A673 (cell line): ENCODE data around the gene BCL2L12. TPM values are rescaled to one million over a fixed set of nuclear protein-coding genes. Genes with fewer than 3 reads are reported as not detected.

Experiments used
- BruUV-seq: library from RNA; stranded (reverse); fragments of 400-500 nt; replicated peaks from 2 replicates; lab custom pipeline; 2021; lab: Mats Ljungman, UMichigan
- CTCF ChIA-PET: fragments of 300-600 bp; sonication (Branson Sonifier 250); formaldehyde crosslinking; loops from one replicate; lab custom pipeline; 2022; ENCODE audit warnings: antibody characterized with exemption; lab: Charles Lee
- POLR2A ChIA-PET: fragments of 300-600 bp; sonication (Branson Sonifier 250); formaldehyde crosslinking; loops from one replicate; lab custom pipeline; 2022; ENCODE audit warnings: antibody characterized with exemption; ENCODE audit not compliant: low non-redundant PET; lab: Charles Lee
- DNase-seq: peaks from one replicate; pipeline ENCODE4 v3.0.0-alpha.2; 2015; ENCODE audit warnings: low spot score
- H3K27ac ChIP-seq: fragments of 200-600 bp; sonication (generic); 2 replicates; pipeline ENCODE4 v1.5.1; 2016; ENCODE audit warnings: mixed run types, low read depth, mild to moderate bottlenecking, mixed read lengths, antibody characterized with exemption, low read length; ENCODE audit not compliant: poor library complexity, severe bottlenecking
- H3K27me3 ChIP-seq: fragments of 200-600 bp; sonication (generic); replicated peaks from 2 replicates; pipeline ENCODE4 v1.6.1; 2017; ENCODE audit warnings: mixed run types, low read depth, mild to moderate bottlenecking, mixed read lengths, antibody characterized with exemption, low read length; ENCODE audit not compliant: insufficient read depth, poor library complexity
- H3K36me3 ChIP-seq: fragments of 200-600 bp; sonication (generic); 2 replicates; pipeline ENCODE4 v1.6.1; 2016; ENCODE audit warnings: mixed run types, mild to moderate bottlenecking, mixed read lengths, antibody characterized with exemption, low read length; ENCODE audit not compliant: insufficient read depth, poor library complexity, severe bottlenecking
- H3K4me1 ChIP-seq: fragments of 200-600 bp; sonication (generic); 2 replicates; pipeline ENCODE4 v1.6.1; 2017; ENCODE audit warnings: mixed run types, mild to moderate bottlenecking, mixed read lengths, antibody characterized with exemption, low read length; ENCODE audit not compliant: insufficient read depth, poor library complexity, severe bottlenecking
- H3K4me3 ChIP-seq: fragments of 200-600 bp; sonication (generic); 2 replicates; pipeline ENCODE4 v1.5.1; 2016; ENCODE audit warnings: low read depth, mixed run types, mild to moderate bottlenecking, mixed read lengths, low read length; ENCODE audit not compliant: poor library complexity, severe bottlenecking
- H3K9me3 ChIP-seq: fragments of 200-600 bp; sonication (generic); 2 replicates; pipeline ENCODE4 v1.6.1; 2016; ENCODE audit warnings: mixed run types, low read depth, mild to moderate bottlenecking, mixed read lengths, antibody characterized with exemption, low read length; ENCODE audit not compliant: poor library complexity, severe bottlenecking
- EZH2 ChIP-seq: fragments of 200-600 bp; sonication (generic); IDR thresholded peaks from 2 replicates; pipeline ENCODE4 v1.6.1; 2017; ENCODE audit warnings: borderline replicate concordance, low read depth, mild to moderate bottlenecking, mixed read lengths, antibody characterized with exemption, low read length; ENCODE audit not compliant: poor library complexity, severe bottlenecking
- intact Hi-C: fragments of 100-400 bp; cut with micrococcal nuclease; formaldehyde crosslinking; loops from one replicate; pipeline ENCODE4 v1.10.0; 2022; ENCODE audit not compliant: unreplicated experiment
- total RNA-seq: library from RNA; stranded (reverse); gene quantifications from 2 replicates; pipeline ENCODE4 v1.2.3, GENCODE V29; 2021
- TF ChIP-seq, protein P1 (sequence below): fragments of 300-800, 200-600 bp; sonication (generic); conservative IDR thresholded peaks from 2 replicates; pipeline ENCODE4 v1.5.1; 2017; ENCODE audit warnings: low read depth, mild to moderate bottlenecking, antibody characterized with exemption, low read length, moderate library complexity, mixed read lengths

Gene BCL2L12
- total RNA-seq, 1 experiment from 2014 or later: 99.1 TPM

DNA sequence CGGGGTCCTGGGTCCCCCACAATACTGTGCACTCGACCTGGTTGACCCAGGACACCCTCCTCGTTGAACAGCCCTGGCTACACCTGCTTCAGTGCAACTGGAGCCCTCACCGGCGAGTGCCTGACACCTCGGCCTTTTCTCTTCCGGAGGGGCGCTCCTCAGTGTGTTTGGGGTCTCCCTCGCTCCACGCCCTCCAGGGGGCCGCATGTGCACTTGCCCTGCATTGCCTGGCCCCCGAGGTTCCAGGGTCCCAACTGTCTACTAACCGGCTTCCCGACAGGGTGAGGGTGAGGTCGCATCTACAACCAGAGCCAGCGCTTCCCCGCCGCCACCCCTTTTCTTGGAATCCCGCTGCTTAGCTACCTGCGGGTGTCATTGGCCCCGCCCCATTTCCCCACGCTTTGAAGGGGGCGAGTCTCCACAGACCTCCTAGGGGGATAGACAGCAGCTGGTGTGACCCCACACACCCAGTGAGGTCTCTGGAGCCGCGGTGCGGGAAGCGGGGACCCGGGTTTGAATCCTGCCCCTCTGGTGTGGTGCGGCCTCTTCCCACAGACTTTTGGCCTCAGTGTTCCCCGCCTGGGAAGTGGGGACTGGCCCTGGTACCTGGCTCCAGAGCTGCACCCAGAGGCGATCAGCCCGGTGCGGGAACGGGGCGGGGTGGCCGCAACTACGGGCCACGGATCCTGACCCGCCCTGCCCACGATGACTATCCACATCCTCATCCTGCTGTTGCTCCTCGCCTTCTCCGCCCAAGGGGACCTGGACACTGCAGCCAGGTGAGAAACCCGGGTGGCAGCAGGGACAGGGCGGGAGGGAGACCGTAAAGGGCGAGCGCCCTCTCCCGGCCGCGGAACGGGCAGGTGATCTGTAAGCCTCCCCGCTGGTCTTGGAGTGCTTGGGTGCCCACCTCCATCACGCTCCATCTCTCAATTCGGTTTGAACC, 23.7 kb downstream of the BCL2L12 start, which contains the start of gene ADM5:
ADM5 (plus strand) TSS at position 462 of the 946 bp plus-strand sequence; CDS start at position 706, 244 bp downstream.
- intact Hi-C loops: no loop called here
- BruUV-seq: no TSS peak
- Histone ChIP-seq H3K36me3 (peaks cover 26% of the 10 kb centered on the region), H3K27me3 (no peaks in the 10 kb centered on the region), H3K9me3 (no peaks in the 10 kb centered on the region), H3K4me1 (peaks cover 44% of the 10 kb centered on the region), H3K4me3 (peak within 1 kb of the TSS; percentile 49), H3K27ac (peak within 1 kb of the TSS; percentile 47)
- ChIA-PET POLR2A (interaction anchor here (0.6 kb wide), 1 partner anchor 9 kb away, joined by 9 read pairs; no protein-coding TSS in a partner anchor), CTCF (interaction anchor here (0.6 to 1.5 kb wide), 5 partner anchors 8 to 447 kb away, joined by 3 to 5 read pairs (median 3); no protein-coding TSS in a partner anchor)
- no peak for TF ChIP-seq EZH2
- TF ChIP-seq, protein P1, sequence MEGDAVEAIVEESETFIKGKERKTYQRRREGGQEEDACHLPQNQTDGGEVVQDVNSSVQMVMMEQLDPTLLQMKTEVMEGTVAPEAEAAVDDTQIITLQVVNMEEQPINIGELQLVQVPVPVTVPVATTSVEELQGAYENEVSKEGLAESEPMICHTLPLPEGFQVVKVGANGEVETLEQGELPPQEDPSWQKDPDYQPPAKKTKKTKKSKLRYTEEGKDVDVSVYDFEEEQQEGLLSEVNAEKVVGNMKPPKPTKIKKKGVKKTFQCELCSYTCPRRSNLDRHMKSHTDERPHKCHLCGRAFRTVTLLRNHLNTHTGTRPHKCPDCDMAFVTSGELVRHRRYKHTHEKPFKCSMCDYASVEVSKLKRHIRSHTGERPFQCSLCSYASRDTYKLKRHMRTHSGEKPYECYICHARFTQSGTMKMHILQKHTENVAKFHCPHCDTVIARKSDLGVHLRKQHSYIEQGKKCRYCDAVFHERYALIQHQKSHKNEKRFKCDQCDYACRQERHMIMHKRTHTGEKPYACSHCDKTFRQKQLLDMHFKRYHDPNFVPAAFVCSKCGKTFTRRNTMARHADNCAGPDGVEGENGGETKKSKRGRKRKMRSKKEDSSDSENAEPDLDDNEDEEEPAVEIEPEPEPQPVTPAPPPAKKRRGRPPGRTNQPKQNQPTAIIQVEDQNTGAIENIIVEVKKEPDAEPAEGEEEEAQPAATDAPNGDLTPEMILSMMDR: peak; percentile 79
- DNase-seq: peak; percentile 52

DNA sequence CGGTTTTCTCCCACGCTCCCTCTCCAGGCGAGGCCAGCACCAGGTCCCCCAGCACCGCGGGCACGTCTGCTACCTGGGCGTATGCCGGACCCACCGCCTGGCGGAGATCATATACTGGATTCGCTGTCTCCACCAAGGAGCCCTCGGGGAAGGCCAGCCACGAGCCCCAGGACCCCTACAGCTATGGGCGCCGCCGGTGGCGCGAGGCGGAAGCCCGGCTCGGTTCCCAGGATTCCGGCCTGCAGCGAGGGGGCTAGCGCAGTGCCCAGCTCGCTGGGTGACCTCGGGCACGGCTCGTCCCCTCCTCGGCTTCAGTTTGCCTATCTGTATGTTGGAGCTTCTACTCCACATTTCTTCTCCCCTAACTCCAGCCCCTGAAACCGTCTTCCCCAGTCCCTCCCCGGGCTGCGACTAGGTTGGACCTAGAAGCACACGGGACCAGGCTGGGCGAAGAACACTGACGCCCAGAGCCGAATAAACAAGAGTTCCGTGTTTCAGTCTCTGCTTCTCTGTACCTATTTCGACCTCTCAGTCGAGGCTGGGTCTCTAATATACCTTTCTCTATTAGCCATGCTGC, 24.4 kb downstream of the BCL2L12 start:
- POLR2A ChIA-PET: no interaction called here
- Histone ChIP-seq H3K36me3 (peaks cover 18% of the 10 kb centered on the region), H3K9me3 (no peaks in the 10 kb centered on the region), H3K27ac (peak overlapping the region; percentile 47), H3K4me3 (peak overlapping the region; percentile 49), H3K27me3 (no peaks in the 10 kb centered on the region), H3K4me1 (peaks cover 44% of the 10 kb centered on the region)
- intact Hi-C loops: no loop called here
- peak; percentile 49 for DNase-seq
- BruUV-seq: TSS peak; percentile 87
- TF ChIP-seq, protein P1: peak; percentile 21; the same call in 1 of the 2 replicates
- no peak for TF ChIP-seq EZH2
- CTCF ChIA-PET: interaction anchor here (0.5 to 1.5 kb wide), 5 partner anchors 9 to 120 kb away, joined by 3 to 5 read pairs (median 3); no protein-coding TSS in a partner anchor

DNA sequence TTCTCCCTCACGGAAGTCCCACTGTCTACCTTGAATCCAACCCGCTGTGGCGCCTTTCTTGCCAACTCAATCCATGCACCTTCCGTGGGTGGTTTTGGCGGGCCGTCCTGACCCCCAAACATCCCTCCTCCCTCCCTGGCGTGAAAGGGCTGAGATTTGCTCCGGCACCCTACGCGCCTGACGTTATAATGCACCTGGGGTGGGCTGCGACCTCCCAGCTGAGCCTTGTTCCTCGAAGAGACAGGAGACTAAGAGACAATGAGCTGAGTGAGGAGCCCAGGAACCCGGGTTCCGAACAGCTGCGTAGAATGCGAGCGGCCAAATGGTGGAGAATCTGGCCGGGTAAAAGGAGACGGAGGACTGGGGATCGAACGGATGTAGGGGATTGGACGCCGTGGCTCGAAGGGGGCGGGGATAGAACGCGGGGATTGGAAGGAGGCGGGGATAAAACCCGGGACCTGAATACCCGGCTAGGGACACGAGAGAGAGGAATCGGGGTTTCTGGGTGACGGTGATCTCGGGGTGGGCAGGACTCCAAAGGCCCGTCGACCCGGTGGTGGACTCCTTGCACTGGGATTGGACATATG, 25.0 kb downstream of the BCL2L12 start, which contains the start of gene CPT1C:
CPT1C (plus strand) TSS at position 461 of the 587 bp plus-strand sequence. CDS start 1,137 bp downstream, outside the sequence.
- CTCF ChIA-PET: interaction anchor here (0.5 to 1.5 kb wide), 3 partner anchors 9 to 121 kb away, joined by 3 to 5 read pairs (median 3); no protein-coding TSS in a partner anchor
- Histone ChIP-seq H3K4me3 (peak within 1 kb of the TSS; percentile 49), H3K4me1 (peaks cover 44% of the 10 kb centered on the region), H3K36me3 (peaks cover 13% of the 10 kb centered on the region), H3K27me3 (no peaks in the 10 kb centered on the region), H3K27ac (peak within 1 kb of the TSS; percentile 47), H3K9me3 (no peaks in the 10 kb centered on the region)
- intact Hi-C loops: no loop called here
- TF ChIP-seq, protein P1: no peak
- no peak for TF ChIP-seq EZH2
- BruUV-seq: no TSS peak
- DNase-seq: peak; percentile 95
- POLR2A ChIA-PET: interaction anchor here (0.6 kb wide), 1 partner anchor 245 kb away, joined by 7 read pairs; no protein-coding TSS in a partner anchor
